SU-DHL-6 (cell line): ENCODE measurements around the gene NMRK2.

ENCODE experiments used
- H2AFZ ChIP-seq: fragments of 200-600 bp; sonication (generic); 2 replicates; pipeline ENCODE4 v1.6.1; 2014; ENCODE audit warnings: low read depth, mild to moderate bottlenecking, moderate library complexity, mixed read lengths, antibody characterized with exemption, low read length; ENCODE audit not compliant: severe bottlenecking
- H3F3A ChIP-seq: fragments of 200-600 bp; shearing (Covaris generic); 2 replicates; pipeline ENCODE4 v1.6.0; 2016; ENCODE audit warnings: antibody characterized with exemption, mild to moderate bottlenecking; ENCODE audit not compliant: insufficient read depth
- H3K27ac ChIP-seq: fragments of 200-600 bp; sonication (generic); 2 replicates; pipeline ENCODE4 v1.5.1; 2016; ENCODE audit warnings: low read depth, mild to moderate bottlenecking, low read length, moderate library complexity, mixed read lengths
- H3K27me3 ChIP-seq: fragments of 200-600 bp; sonication (generic), shearing (Covaris generic); 2 replicates; pipeline ENCODE4 v1.6.0; 2014; ENCODE audit warnings: mild to moderate bottlenecking, low read length
- H3K36me3 ChIP-seq: fragments of 200-600 bp; sonication (generic); 2 replicates; pipeline ENCODE4 v1.6.1; 2014; ENCODE audit warnings: mild to moderate bottlenecking, low read length, mixed read lengths
- H3K4me2 ChIP-seq: fragments of 300-600, 200-600 bp; shearing (Covaris generic), sonication (generic); 2 replicates; pipeline ENCODE4 v1.6.0; 2014; ENCODE audit warnings: low read length, low read depth, mild to moderate bottlenecking; ENCODE audit not compliant: poor library complexity, severe bottlenecking
- H3K4me3 ChIP-seq: fragments of 200-600 bp; sonication (generic); 2 replicates; pipeline ENCODE4 v1.5.1; 2014; ENCODE audit warnings: antibody characterized with exemption, low read length, mild to moderate bottlenecking, mixed read lengths; ENCODE audit not compliant: insufficient read depth, poor library complexity, severe bottlenecking
- H3K79me2 ChIP-seq: fragments of 200-600 bp; sonication (generic); 2 replicates; pipeline ENCODE4 v1.6.1; 2014; ENCODE audit warnings: mild to moderate bottlenecking, low read length, moderate library complexity; ENCODE audit not compliant: insufficient read depth
- H3K9ac ChIP-seq: fragments of 200-600 bp; sonication (generic); 2 replicates; pipeline ENCODE4 v1.7.0; 2014; ENCODE audit warnings: mild to moderate bottlenecking, low read length
- H3K9me2 ChIP-seq: fragments of 200-600 bp; sonication (generic); replicated peaks from 2 replicates; pipeline ENCODE4 v1.6.1; 2014; ENCODE audit warnings: low read length; ENCODE audit not compliant: insufficient read depth
- H3K9me3 ChIP-seq: fragments of 200-600 bp; sonication (generic); 2 replicates; pipeline ENCODE4 v1.6.1; 2014; ENCODE audit warnings: low read length, mixed read lengths; ENCODE audit not compliant: insufficient read depth
- H4K20me1 ChIP-seq: fragments of 200-600 bp; sonication (generic); 2 replicates; pipeline ENCODE4 v1.6.1; 2014; ENCODE audit warnings: low read depth, mild to moderate bottlenecking, antibody characterized with exemption, low read length, moderate library complexity, mixed read lengths
- CTCF ChIP-seq: fragments of 200-600 bp; sonication (generic); IDR thresholded peaks from one replicate; pipeline ENCODE4 v1.5.1; 2017; ENCODE audit warnings: antibody characterized with exemption, mild to moderate bottlenecking, low read length, moderate library complexity; ENCODE audit not compliant: insufficient read depth, poor library complexity, severe bottlenecking
- EZH2phosphoT487 ChIP-seq: fragments of 200-600 bp; sonication (generic), shearing (Covaris generic); conservative IDR thresholded peaks from 2 replicates; pipeline ENCODE4 v1.6.1; 2018; ENCODE audit warnings: mild to moderate bottlenecking, antibody characterized with exemption, low read length, moderate library complexity, mixed read lengths

Gene NMRK2

DNA sequence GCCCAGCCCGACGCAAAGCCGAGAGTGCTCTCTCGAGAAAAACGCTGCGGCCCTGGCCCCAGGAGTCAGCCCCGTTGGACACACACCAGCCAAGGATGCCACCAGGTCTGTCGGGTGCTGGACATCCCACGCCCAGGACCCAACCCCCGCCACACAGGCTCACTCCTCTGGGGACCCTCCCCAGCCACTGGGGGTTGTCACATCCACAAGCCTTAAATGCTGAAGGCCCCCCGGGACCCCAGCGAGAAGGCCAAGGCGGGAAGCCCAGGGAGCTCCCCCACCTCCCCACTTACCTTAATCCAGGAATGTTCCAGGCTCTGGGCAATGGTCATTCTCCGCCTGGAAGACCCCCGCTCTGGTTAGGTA is 26.9 kb downstream of the NMRK2 start:
- H3K27ac ChIP-seq: no peak overlapping the region
- TF ChIP-seq CTCF: no peak
- no peaks in the 10 kb centered on the region for H3K9me2 ChIP-seq
- H3K79me2 ChIP-seq: no peaks in the 10 kb centered on the region
- no peak overlapping the region for H3K9ac ChIP-seq
- H3K4me2 ChIP-seq: no peak overlapping the region
- H2AFZ ChIP-seq: no peak overlapping the region
- no peak overlapping the region for H3K4me3 ChIP-seq
- no peaks in the 10 kb centered on the region for H3F3A ChIP-seq
- no peaks in the 10 kb centered on the region for H3K36me3 ChIP-seq
- H3K9me3 ChIP-seq: no peaks in the 10 kb centered on the region
- no peaks in the 10 kb centered on the region for H3K27me3 ChIP-seq
- H4K20me1 ChIP-seq: no peaks in the 10 kb centered on the region

DNA sequence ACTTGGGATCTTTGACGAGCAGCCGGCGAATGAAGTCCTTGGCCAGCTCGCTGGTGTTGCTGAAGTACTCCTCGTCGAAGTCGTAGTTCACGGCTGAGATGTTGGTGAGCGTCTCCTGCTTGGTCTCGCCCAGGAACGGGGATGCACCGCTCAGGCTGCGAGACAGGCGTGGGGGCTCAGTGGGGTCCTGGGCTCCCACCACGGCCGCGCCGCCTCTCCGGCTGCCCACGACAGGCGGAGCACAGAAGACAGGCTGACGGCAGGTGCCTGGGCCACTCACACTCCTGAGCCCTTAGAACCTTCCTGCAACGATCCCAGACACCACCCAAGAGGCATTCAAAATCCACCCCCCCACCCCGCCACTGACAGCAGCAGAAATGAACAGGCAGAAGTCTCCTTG is 28.1 kb downstream of the NMRK2 start:
- Histone ChIP-seq H3F3A (no peaks in the 10 kb centered on the region), H2AFZ (no peak overlapping the region), H3K79me2 (no peaks in the 10 kb centered on the region), H3K4me2 (no peak overlapping the region), H3K9me3 (no peaks in the 10 kb centered on the region), H3K9ac (no peak overlapping the region), H3K27me3 (no peaks in the 10 kb centered on the region), H3K4me3 (no peak overlapping the region), H4K20me1 (no peaks in the 10 kb centered on the region), H3K9me2 (no peaks in the 10 kb centered on the region), H3K36me3 (no peaks in the 10 kb centered on the region), H3K27ac (no peak overlapping the region)
- TF ChIP-seq EZH2phosphoT487 (no peak), CTCF (no peak)

- Histone ChIP-seq H3K9me2 (no peaks in the 10 kb centered on the region), H3K9ac (no peak overlapping the region), H3K27me3 (no peaks in the 10 kb centered on the region), H3K79me2 (peaks cover 8% of the 10 kb centered on the region; the same call in 1 of the 2 replicates), H2AFZ (no peak overlapping the region), H3K4me2 (no peak overlapping the region), H3K27ac (no peak overlapping the region), H3K4me3 (no peak overlapping the region), H3F3A (no peaks in the 10 kb centered on the region), H3K9me3 (no peaks in the 10 kb centered on the region), H3K36me3 (0 out of 2 replicates have a peak, but pooled peaks cover 2% of the 10 kb centered on the region), H4K20me1 (no peaks in the 10 kb centered on the region)
- TF ChIP-seq CTCF (no peak), EZH2phosphoT487 (no peak)
Measured at GRCh38 chr19:3963458-3964255, 30.8 kb downstream of the NMRK2 start.
